NK-92 (cell line): ENCODE measurements around the gene B2M.
A peak's percentile ranks its signal among the peaks of the same experiment; 100 is the strongest.
"Not testable (repeated sequence)": the region's sequence is repeated elsewhere in the genome, so short reads cannot be mapped to it uniquely, and the experiment has no call there.

Source experiments
- DNase-seq: peaks from one replicate; lab custom pipeline; 2025; ENCODE audit not compliant: unreplicated experiment; lab: John Stamatoyannopoulos, UW

The B2M gene

DNA sequence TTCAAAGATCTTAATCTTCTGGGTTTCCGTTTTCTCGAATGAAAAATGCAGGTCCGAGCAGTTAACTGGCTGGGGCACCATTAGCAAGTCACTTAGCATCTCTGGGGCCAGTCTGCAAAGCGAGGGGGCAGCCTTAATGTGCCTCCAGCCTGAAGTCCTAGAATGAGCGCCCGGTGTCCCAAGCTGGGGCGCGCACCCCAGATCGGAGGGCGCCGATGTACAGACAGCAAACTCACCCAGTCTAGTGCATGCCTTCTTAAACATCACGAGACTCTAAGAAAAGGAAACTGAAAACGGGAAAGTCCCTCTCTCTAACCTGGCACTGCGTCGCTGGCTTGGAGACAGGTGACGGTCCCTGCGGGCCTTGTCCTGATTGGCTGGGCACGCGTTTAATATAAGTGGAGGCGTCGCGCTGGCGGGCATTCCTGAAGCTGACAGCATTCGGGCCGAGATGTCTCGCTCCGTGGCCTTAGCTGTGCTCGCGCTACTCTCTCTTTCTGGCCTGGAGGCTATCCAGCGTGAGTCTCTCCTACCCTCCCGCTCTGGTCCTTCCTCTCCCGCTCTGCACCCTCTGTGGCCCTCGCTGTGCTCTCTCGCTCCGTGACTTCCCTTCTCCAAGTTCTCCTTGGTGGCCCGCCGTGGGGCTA is at the start of gene B2M, which contains the start of gene PATL2:
B2M (plus strand) TSS at position 422 of the 647 bp plus-strand sequence; CDS start at position 452, 30 bp downstream.
PATL2 (minus strand) TSS at position 228 of the 647 bp plus-strand sequence. CDS start 34,833 bp downstream, outside the sequence.
- peak; percentile 61 for DNase-seq

DNA sequence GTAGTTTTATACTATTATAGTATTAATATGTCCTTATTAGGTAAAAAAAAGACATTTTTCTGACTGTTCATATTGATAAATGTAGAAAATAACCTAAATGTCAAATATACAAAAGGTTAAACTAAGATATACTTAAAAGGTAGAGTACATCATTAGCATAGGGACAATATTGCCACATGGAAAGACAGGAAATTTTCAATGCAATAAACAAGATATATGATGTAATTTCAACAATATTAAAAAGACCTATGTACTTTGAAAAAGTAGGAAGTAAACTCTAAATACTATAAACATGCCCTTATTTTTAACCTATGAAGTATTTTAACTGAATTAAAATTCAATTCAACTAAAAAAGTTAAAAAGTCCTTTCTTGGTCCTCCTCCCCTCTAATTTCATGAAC is 49.7 kb upstream of the B2M start:
- no peak for DNase-seq

DNA sequence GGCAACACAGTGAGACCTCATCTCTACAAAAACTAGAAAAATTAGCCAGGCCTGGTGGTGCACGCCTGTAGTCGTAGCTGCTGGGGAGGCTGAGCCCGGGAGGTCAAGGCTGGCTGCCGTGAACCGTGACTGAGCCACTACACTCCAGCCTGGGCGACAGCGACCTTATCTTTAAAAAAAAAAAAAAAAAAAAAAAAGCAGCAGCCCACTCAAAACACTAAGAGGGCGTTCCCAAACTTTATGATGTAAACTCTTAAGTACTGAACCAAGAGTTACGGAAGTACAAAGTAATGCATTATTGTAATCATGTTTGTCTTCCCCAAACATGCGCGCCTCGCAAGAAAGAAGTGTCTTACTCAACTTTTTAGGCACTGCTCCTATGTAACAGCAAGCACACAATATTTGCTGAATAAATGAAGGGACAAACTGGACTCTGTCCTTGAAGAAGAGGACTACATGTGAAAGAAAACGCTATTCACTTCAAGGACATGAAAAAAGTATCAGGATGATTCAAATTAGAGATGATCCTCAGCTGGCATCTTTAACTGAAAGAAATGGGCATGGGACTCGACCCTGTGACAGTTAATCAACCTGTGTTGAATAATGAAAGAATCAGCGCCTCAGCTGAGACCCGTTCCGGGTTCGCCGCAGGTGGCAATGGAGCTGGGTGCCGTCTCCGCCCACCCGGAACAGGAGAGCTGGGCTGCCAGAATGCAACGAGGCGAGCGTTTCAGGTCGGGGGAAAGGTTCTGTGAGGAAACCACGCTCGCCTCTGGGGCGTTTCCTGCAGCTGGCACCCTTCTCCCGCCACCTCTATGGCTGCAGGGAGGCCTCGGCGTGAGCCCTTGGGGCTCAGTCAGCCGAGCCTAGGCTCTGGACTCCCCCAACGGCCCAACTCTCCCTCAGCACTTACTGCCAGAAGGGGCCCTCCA is 48.6 kb upstream of the B2M start:
- DNase-seq: peak; percentile 23

DNA sequence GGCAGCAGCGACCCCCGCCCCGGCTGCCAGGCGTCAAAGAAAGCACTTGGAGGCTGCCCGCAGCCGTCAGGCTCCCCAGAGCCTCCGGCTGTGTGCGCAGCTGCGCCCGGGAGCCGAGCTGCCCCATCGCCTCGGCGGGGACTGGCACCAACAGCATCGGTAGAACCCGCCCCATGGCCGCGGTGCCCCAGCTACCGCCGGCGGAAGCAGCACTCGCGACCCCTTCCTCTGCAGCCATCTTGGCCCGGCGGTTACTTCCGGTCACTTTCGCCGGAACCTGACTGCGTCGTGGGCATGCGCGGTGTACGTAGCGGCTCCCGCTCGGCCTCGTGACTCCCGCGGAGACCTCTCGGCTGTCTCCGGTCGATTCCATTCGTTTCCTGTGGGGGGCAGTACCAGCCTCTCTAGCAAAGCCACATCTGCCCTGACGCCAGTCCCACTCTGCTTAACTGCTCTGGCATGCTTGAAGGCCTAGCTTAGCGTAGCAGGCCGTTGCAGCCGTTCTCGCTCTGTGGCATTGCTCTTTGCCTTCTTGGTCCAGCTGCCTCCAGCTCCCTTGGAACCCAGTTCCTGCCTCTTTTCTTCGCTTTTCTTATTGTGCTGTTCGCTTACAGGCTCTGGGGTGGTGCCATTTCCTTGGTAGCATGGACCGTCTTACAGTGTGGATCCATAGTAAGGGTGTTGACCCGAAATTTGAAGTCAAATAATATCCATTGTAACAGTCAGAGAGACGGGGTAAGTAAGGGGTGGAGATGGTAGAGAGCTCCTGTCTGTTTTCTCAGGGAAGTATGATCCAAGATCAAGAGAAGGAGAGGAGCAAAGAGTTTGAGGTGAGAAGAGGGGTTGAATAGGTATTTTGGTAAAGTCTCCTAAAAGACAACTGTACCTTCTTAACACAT is 47.7 kb upstream of the B2M start, which contains the start of gene SPG11:
SPG11 (minus strand) TSS at position 253 of the 899 bp plus-strand sequence; CDS start at position 238, 15 bp downstream.
- DNase-seq: peak; percentile 74

DNA sequence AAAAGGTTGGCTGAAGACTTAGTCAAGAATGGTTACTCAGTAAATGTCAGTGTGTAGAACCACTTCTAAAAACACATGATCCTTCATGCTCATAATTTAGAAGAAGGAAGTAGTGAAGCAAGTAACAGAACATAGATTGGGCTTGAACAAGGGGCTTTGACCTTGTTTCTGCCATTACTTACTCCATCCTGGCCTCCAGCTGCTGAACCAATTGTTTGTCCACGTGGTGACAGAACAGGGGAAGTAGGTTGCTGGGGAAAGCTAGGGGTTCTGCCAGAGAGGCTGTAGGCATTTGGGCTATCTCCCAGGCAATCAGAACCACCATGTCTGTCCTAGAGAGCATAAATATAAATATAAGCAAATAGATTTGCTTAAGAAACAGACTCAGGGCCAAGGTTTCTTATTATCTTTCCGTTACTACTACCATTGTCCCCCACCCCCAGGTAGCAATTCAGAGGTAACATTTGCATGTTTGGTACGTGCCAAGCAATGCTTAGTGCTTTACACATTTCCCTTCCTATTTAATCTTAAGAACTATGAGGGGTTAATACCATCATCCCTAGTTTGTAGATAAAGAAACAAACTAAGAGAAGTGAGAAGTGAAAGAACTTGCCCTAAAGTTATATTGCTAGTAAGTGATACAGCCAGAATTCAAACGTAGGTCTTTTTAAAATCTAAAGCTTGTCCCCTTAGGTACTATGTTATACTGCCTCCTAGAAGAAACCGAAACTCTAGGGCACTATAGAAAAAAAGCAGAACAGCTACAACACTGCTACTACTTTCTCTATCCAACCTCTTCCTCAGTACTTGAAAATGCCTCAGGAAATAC is 44.9 kb upstream of the B2M start:
- no peak for DNase-seq

DNA sequence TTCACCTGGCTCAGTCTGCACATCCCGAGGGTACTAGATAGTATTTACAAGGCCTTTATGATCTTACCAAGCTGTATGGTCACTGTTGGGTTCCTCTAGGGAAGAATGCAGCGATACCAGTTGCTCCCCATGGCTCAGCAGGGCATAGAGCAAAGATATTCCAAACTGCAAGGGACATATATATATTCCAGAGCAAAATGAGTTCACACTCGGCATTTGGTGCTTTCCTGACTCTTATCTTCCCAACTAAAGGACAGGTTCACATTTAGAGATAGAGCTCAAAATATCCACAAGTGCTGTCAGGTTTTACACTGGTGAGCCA is 44.3 kb upstream of the B2M start:
- no peak for DNase-seq

DNA sequence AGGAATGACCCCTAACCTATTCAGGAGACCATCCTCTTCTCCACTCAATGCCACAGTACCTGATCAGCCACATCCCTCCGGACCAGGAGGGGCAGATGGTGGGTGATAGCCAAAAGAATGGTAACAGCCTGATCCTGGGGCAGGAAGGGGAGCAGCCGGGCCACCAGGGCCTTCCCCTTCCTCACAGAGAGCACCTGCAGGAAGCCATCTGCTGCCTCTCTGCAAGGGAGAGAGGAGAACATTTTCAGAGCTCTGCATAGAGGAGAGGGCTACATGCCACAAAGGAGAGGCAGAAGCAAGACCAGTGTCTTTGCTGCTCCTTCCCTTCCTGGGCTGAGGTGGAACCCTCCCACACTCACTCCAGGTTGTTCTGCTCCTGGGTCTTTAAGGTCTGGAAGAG is 42.4 kb upstream of the B2M start:
- no peak for DNase-seq

DNA sequence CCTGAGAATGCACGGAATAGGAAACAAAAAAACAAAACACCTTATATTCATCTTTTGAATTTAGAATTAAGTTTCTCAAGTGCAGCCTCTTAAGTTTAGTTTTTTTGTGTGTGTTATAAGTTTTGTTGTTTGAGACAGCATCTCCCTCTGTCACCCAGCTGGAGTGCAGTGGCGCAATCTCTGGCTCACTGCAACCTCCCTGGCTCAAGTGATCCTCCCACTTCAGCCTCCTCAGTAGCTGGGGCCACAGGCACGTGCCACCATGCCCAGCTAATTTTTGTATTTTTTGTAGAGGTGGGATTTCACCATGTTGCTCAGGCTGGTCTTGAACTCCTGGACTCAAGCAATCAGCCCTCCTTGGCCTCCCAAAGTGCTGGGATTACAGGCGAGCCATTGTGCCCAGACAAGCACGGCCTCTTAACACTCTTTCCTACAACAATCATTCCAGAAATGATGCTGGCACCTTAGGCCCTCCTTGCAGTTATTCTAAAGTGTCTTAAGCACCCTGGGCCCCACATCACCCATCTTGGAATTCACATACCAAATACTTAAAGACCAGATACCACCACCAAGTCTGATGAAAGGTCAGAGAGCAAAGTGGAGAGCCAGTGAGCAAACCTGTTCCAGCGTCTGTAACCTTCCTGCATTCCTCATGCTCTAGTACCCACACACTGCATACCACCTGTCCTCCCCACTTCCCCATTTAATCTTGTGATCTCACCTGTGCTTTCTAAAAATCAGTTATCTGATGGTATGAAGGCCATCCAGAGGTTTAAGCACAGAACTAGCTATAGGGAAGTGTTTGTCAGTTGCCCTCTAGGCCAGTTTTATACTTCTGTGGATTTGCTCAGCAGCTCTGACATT is 41.0 kb upstream of the B2M start:
- no peak for DNase-seq

DNA sequence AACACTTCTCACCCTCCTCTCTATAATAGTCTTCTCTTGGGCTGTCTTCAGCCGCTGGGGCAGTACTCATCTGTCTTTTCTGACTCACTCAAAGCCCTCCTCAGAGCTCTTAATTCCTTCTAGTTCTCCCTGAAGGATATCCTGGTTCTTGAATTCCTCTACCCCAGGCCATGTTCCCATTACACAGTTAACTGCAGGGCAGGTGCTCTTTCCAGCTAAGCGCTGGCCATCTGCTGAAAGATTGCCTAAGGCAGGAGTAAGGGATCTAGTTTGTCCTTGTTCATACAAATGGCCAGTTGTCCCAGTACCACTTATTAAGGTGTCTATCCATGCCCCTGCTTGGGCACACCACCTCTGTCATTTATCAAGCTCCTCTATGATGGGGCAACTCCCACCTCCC is 37.7 kb upstream of the B2M start:
- DNase-seq: no peak

DNA sequence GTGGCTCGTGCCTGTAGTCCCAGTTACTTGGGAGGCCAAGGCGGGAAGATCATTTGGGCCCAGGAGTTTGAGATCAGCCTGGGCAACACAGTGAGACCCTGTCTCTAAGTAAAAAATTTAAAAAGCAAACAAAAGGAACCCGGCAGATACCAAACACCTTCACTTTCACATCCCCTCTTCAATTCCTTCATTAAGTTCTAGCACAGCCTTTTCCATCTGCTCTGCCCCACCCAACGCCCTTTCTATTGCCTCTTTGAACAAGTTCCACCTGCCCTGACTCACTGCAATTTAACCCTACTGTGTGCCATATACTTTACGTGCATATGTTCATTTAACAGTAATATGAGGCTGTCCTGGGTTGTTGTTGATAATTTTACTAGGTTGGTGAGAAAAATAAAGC is 35.4 kb upstream of the B2M start:
- no peak for DNase-seq

DNA sequence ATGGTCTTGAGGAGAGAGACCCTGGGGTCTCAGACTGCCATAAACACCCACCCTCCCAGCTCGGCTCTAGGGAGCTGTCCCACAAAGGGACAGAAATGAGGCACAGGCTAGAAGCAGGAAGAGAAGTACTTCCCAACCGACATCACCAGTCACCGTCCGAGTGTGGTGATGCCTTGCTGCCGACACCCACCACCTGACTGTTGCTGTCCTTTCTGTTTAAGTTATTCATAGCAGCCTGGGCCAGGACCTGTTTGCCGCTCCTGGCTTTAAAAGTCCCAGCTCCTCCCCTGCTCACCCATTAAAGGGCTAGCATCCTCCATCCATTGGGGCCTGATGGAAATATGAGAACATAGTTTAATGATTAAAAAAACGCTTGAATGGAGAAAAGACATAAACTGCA is 34.6 kb upstream of the B2M start:
- DNase-seq: no peak

DNA sequence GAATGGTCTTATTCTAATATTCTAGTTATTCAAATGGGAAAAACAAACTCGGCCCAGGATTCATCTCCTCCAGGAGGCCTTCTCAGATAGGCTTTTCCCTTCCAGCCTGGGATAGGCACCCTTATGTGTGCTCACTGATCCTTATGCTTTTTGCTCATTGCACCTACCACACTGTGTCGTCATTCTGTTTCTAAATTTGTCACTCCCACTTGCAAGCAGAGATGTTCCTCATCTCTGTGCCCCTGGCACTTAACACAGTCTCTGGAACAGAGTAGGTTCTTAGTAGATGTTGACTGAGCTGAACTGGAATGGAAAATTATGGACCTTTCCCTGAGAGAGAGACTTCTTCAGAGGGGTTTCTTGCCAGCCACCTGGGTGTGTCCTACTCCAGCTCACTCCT is 29.1 kb upstream of the B2M start:
- no peak for DNase-seq

DNA sequence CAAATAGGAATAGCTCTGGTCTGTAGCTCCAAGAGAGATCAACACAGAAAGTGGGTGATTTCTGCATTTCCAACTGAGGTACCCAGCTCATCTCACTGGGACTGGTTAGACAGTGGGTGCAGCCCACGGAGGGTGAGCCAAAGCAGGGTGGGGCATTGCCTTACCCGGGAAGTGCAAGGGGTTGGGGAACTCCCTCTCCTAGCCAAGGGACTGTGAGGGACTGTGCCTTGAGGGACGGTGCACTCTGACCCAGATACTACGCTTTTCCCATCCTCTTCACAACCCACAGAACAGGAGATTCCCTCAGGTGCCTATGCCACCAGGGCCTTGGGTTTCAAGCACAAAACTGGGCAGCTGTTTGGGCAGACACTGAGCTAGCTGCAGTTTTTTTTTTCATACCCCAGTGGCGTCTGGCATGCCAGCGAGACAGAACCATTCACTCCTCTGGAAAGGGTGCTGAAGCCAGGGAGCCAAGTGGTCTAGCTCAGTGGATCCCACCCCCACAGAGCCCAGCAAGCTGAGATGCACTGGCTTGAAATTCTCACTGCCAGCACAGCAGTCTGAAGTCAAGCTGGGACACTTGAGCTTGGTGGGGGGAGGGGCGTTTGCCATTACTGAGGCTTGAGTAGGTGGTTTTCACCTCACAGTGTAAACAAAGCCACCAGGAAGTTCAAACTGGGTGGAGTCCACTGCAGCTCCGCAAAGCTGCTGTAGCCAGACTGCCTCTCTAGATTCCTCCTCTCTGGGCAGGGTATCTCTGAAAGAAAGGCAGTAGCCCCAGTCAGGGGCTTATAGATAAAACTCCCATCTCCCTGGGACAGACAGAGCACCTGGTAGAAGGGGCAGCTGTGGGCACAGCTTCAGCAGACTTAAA is 28.3 kb upstream of the B2M start:
- DNase-seq: not testable (repeated sequence)

DNA sequence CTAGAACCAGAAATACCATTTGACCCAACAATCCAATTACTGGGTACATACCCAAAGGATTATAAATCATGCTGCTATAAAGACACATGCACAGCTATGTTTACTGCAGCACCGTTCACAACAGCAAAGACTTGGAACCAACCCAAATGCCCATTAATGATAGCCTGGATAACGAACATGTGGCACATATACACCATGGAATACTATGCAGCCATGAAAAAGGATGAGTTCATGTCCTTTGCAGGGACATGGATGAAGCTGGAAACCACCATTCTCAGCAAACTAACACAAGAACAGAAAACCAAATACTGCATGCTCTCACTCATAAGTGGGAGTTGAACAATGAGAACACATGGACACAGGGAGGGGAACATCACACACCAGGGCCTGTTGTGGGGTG is 22.0 kb upstream of the B2M start:
- not testable (repeated sequence) for DNase-seq

DNA sequence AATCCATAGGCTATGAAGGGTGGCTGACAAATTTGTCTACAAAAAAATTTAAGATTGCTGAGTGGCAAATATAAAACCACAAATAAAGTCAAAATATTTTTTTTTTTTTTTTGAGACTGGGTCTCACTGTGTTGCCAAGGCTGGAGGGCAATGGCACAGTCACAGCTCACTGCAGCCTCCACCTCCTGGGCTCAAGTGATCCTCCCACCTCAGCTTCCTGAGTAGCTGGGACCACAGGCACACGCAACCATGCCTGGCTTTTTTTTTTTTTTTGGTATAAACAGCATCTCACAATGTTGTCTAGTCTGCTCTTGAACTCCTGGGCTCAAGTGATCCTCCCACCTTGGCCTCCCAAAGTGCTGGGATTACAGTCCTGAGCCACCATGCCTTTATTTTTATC is 21.1 kb upstream of the B2M start:
- not testable (repeated sequence) for DNase-seq

DNA sequence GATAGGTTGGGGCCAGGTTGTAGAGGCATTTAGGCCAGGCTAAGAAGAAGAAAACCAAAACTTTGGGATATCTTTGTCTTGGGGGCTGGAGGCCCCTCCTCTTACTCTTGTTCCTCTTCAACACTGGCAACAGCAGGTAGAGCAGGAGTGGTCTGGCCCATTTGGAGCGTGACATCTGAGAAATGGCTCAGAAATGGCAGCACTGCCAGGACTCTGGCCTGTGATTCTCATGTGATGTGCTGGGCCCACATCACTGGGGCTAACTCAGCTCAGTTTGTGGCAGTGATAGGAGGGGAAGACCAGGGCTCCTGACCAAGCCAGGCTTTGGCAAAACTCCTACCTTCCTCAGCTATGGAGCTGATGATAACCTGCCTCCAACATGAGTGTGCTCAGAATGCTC is 18.7 kb upstream of the B2M start:
- no peak for DNase-seq

DNA sequence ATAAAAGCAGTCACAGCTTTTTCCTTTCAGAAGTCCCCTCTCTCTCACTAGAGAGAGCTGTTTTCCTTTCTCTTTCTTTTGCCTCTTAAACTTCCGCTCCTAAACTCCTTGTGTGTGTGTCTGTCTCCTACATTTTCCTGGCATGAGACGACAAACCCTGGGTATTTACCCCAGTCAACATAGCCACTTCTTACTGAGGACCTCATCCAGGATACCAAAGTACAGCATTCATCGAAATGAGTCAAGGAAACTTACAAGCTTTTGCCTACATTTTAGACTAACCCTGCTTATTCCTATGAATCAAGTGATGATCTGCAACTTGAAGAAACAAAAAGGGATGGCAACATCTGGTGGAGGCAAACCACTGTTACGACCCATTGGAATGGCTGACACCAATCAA is 16.9 kb upstream of the B2M start:
- DNase-seq: no peak

DNA sequence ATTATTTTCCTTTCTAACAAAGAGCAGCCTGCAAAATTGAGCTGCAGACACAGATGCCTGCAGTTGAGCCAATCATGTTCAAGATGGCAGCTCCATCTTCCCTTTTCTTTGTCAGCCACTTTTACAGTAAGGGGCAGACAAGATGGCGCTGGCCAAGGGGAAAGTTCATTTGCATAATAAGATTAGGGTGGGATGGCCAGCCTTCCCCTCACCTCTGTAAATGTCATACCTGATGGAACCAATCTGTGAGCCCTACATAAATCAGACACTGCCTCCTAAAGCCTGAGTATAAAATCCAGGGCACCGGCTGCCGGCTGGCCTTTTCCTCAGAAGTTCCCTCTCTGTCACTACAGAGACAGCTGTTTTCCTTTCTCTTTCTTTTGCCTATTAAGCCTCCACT is 16.0 kb upstream of the B2M start:
- no peak for DNase-seq
